ENCODE data around the gene ADGRG7. TPM values are rescaled to one million over a fixed set of nuclear protein-coding genes. Genes with fewer than 3 reads are reported as not detected.

The ADGRG7 gene
- total RNA-seq, 1 experiment from 2014 or later: 0.13 TPM

DNA sequence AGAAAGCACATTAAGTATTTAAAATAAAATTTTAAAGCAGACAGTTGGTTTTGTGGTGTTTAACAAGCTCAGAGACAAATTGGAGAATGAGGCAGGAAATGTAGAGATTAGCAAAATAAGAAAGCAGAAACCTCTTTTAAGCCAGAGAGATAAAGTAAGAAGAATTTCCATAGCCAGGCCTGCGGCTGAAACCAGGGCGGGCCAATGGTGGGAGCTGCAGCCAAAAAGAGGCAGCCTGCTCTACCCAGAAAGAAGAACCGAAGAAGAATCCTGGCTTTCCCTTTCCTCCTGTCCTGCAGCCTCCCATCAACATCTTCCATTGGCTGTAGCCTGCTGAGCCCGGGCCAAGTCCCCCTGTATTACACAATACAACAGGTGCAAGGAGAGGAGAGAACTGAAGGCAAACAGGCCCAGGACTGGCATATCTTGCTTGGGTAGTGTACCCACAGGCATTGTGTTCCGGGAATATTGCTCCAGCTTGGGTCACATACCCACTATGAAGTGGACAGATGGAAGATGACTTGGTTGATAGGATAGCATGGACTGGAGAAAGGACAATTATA is 88.4 kb downstream of the ADGRG7 start:
- no peak for DNase-seq (ENCODE audit: low spot score)

DNA sequence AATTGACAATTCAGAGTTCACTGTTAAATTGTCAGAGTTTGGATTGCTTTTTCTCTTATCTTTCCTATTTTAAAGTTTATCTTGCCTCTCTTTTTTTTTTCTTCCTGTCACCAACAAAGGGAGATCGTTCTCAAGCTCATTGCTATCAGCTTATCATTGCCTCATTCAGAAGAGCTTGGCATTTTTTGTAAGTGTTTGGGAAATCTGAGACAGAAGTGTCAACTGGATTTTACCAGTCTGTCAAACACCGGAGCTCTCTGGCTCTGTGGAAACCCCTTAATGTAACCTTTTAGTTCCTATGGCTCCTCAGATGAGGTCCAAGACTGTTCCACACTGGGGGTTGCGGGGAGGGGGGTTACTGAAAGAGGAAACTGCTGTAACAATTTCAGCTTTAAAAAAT is 89.3 kb downstream of the ADGRG7 start:
- no peak for DNase-seq (ENCODE audit: low spot score)

- no peak for DNase-seq (ENCODE audit: low spot score)
These were observed 91.3 kb downstream of the ADGRG7 start for GRCh38 chr3:100700708-100701107.

GRCh38 chr3:100702082-100702979 is 92.9 kb downstream of the ADGRG7 start:
- DNase-seq (ENCODE audit: low spot score): no peak

DNA sequence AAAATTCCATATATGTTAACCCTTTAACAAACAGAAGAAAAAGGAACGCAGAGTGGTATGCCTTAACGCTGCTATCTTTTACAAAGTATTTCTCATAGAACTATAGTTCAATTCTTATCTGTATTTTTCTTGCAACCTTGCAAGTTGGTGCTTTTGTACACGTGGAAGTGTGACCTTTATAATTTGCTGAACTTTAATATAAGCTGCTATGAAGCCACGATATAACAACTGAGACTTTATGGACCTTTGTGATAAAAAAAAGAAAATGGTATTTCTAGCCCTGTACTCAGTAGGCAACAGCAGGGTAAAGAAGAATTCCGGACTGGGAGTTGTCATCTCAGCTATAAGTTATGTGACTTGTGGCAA is 93.6 kb downstream of the ADGRG7 start:
- DNase-seq (ENCODE audit: low spot score): no peak

- DNase-seq (ENCODE audit: low spot score): no peak
These were observed 94.5 kb downstream of the ADGRG7 start for GRCh38 chr3:100703865-100704264.

DNA sequence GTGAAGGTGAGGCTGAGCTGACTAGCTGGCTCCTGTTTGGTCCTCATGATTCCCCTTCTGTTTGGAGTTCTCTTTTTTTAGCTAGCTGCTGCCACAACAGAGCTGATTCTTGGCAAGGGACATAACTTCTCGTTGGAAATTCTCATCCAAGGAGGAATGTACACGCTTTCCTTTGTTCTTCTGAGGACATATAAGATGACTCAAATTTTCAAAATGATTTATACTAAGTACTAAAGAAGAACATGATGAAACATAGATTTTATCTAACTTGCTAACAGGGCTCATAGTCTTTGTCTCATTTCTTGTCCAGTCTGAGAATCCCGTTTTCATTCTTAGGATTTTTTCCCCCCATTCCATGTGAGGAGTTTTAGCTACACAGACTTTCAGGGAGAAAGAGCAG is 97.0 kb downstream of the ADGRG7 start:
- DNase-seq (ENCODE audit: low spot score): no peak

DNA sequence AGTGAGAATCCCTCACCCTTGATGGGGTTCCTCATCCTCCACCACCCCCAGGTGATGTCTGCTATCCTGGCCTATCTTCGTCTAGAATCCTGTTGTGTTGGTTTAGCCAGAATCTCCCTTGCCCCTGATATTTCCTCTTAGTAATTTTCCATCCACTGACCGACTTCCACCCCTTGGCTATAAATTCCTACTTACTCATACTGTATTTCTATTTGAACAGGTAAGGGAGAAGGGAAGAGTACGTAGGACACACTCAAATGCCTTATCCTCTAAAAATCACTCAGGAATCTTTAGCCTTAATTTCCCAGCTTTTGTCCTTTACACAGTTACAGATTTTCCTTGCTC is 99.2 kb downstream of the ADGRG7 start:
- DNase-seq (ENCODE audit: low spot score): no peak

DNA sequence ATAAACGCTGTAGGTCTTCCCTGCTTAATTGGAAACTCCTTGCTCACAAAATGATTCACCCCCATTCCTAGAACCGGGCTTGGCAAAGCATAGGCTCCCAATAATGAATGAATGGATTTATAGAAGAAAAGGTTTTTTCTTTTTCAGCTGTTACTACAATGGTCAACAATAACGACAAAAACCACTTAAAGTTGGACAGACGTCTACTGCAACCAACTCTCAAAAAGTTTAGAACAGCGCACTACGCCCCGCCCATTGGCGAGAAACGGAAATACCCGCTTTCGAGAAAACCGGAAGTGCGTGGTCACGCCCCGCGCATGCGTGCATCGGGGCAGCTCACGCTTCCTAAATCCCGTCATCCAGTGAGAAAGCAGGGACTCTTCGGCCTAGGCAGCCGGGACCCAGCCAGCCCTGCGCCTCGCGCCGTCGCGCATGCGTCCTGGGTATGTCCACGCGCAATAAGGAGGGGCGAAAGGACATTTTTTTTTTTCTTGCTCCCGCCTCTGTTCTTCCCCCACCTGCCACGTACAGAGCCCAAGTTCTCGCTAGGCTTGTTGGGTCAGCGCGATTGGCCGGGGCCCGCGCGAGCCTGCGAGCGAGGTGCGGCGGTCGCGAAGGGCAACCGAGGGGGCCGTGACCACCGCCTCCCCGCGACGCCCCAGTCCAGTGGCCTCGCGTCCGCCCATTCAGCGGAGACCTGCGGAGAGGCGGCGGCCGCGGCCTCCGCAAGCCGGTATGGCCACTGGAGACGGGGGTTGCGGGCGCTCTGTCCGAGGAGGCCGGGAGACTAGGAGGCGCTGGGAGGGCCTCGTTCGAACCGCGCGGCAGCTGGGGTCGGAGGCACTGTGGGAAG is 99.8 kb downstream of the ADGRG7 start, which contains the start of gene TFG:
TSS of gene TFG (plus strand) at position 506 of the 853 bp plus-strand sequence. CDS start 4,192 bp downstream, outside the sequence.
- DNase-seq (ENCODE audit: low spot score): peak; percentile 100

DNA sequence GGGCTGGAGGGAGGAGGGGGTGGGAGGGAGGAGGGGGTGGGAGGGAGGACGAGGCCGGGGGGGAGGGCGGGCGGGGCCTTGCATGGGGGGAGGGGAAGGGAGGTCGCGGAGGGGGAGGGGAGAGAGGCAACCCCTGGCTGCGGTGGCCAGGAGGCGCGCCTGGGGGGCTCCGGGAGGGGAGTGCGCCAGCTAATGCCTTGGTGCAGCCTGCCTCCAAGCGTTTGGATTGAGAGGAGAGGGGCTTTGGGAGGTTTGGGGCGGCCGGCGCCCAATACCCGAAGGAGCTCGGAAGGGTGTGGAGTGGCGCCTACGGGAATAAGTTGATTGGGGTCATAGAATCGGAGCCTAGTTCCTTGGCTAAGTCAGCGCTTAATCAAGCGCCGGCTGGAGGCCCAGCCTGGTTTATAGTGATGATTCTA is 100.5 kb downstream of the ADGRG7 start:
- peak; percentile 57 for DNase-seq (ENCODE audit: low spot score)

- DNase-seq (ENCODE audit: low spot score): peak; percentile 82
These were observed 101.0 kb downstream of the ADGRG7 start for GRCh38 chr3:100710261-100710968.

- DNase-seq (ENCODE audit: low spot score): no peak
These were observed 105.8 kb downstream of the ADGRG7 start for GRCh38 chr3:100715176-100715575.

DNA sequence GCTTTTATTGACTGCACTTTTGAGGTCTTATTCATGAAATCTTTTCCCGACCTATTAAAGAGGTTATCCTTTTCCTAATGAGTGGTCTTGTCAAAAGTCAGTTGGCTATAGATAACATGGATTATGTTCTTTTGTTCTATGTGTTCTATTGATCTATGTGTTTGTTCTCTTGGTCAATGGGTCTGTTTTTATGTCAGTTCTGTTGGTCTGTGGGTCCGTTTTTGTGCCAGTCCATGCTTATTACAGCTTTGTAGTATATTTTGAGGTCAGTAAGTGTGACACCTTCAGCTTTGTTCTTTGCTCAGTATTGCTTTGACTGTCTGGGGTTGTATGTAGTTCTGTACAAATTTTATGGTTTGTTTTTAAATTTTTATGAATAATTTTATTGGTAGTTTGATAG is 107.7 kb downstream of the ADGRG7 start:
- DNase-seq (ENCODE audit: low spot score): no peak

DNA sequence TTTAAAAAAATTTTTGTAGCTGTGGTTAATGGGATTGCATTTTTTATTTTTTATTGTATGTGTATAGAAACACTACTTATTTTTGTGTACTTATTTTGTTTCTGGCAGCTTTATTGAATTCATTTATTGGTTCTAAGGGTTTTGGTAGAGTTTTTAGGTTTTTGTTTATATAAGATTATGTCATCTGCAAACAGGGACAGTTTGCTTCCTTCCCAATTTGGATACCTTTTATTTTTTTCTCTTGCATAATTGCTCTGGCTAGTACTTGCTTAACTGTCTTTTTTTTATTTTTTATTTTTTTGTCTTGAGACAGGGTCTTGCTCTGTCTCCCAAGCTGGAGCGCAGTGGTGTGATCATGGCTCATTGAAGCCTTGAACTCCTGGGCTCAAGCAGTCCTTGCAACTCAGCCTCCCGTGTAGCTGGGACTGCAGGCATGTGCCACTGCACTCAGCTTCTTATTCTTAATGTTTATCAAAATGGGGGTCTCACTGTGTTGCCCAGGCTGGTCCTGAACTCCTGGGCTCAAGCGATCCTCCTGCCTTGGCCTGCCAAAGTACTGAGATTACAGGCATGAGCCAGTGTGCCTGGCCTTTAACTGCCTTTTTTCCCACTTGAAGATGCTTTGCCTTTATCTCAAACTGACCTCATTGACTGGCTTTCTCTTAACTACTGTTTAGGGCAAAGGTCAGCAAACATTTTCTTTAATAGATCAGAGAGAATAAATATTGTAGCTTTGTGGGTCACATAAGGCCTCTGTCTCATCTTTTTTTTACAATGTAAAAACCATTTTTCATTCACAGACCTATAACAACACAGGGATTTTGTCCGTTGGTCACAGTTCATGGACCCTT is 108.5 kb downstream of the ADGRG7 start:
- DNase-seq (ENCODE audit: low spot score): no peak

GRCh38 chr3:100719136-100719535 is 109.7 kb downstream of the ADGRG7 start:
- no peak for DNase-seq (ENCODE audit: low spot score)

DNA sequence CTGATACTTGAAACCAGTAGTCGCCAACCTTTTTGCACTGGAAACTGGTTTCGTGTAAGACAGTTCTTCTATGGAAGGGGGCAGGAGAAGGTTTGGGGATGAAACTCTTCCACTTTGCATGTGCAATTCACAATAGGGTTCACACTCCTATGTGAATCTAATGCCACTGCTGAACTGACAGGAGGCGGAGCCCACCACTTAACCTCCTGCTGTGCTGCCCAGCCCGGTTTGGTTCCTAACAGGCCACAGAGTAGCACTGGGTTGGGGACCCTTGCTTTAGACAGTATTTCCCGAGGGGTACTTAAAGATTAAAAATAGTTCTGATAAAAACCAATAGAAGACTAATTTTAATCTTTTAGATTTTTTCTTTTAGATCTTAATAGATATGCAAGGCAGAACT is 111.0 kb downstream of the ADGRG7 start:
- no peak for DNase-seq (ENCODE audit: low spot score)

DNA sequence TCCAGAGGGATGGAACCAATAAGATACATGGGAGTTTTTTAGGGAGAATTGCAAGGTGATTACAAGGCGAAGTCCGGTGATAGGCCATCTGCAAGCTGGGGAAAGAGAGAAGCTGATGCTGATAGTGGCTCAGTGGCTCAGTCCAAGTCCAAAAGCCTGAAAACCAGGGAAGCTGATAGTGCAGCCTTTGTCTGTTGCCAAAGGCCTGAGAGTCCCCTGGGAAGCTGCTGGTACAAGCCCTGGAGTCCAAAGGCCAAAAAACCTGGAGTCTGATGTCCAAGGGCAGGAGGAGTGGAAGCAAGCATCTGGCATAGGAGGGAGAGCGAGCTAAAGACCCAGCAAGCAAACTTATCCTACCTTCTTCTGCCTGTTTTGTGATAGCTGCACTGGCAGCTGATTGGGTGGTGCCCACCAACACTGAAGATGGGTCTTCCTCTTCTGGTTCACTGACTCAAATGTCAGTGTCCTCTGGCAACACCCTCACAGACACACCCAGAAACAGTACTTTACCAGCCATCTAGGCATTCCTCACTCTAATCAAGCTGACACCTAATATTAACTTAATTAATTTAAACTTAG is 116.6 kb downstream of the ADGRG7 start:
- no peak for DNase-seq (ENCODE audit: low spot score)

DNA sequence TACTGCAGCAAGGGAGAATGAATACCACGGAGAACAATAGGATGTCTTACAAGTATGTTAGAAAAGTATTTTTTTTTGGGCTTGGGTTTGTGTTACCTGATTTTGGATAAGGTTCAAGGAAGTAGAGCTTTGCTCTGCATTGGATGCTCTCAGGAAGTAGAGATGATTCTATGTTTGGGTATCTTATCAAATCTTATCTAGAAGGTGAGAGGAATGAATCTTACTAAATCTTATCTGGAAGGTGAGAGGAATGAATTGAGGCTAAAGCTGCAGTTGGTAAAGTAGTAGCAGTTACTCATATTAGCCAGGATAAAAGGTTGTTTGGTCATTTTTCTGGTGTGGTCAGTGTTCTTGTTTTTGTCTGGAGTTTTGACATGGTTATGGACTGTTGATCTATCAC is 117.3 kb downstream of the ADGRG7 start:
- DNase-seq (ENCODE audit: low spot score): no peak

- DNase-seq (ENCODE audit: low spot score): no peak
These were observed 121.1 kb downstream of the ADGRG7 start for GRCh38 chr3:100730524-100730923.

DNA sequence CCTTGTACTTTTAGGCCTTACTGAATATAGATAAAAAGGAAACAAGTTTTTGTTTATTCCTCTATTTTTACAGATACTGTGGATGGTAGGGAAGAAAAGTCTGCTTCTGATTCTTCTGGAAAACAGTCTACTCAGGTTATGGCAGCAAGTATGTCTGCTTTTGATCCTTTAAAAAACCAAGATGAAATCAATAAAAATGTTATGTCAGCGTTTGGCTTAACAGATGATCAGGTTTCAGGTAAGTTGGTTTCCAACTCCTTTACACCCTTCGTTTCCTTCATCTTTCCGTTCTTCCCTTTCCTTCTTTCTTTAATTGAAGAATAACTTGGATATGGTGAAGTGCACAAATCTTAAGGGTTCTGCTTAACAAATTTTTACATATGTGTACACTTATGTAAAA is 123.0 kb downstream of the ADGRG7 start:
- DNase-seq (ENCODE audit: low spot score): no peak
